Left ventricle myocardium inferior (tissue), 1 donor: ENCODE measurements around the gene C1orf21. TPM values are rescaled to one million over a fixed set of nuclear protein-coding genes. Genes with fewer than 3 reads are reported as not detected.

ENCODE experiments used
- DNase-seq: peaks from one replicate; pipeline ENCODE4 v3.0.0-alpha.2; 2020
- H3K27ac ChIP-seq: fragments of 200-600 bp; replicated peaks from 2 replicates; pipeline ENCODE4 v1.8.0; 2021
- H3K27me3 ChIP-seq: fragments of 200-600 bp; 2 replicates; pipeline ENCODE4 v1.8.0; 2021; ENCODE audit warnings: low read depth
- H3K36me3 ChIP-seq: fragments of 200-600 bp; 2 replicates; pipeline ENCODE4 v1.8.0; 2021
- H3K4me1 ChIP-seq: fragments of 200-600 bp; 2 replicates; pipeline ENCODE4 v1.8.0; 2021
- H3K4me3 ChIP-seq: fragments of 200-600 bp; 2 replicates; pipeline ENCODE4 v1.8.0; 2021; ENCODE audit warnings: mild to moderate bottlenecking, moderate library complexity
- H3K9me3 ChIP-seq: fragments of 200-600 bp; replicated peaks from 2 replicates; pipeline ENCODE4 v1.8.0; 2021
- CTCF ChIP-seq: fragments of 200-600 bp; IDR thresholded peaks from 2 replicates; pipeline ENCODE4 v1.8.0; 2021; ENCODE audit warnings: antibody characterized with exemption, mild to moderate bottlenecking, borderline replicate concordance
- intact Hi-C: fragments of 100-400 bp; cut with micrococcal nuclease; formaldehyde crosslinking; loops from one replicate; pipeline ENCODE4 v1.11.0; 2022
- total RNA-seq: library from RNA; stranded (reverse); fragmentation: NEBNext Ultra II Directional; extraction: Animal tissue kit (Norgen Biotek cat#: 25700); gene quantifications from one replicate; pipeline ENCODE4 v1.2.1, GENCODE V29; 2021
- donor health status: DM: no; HTN: yes; CAD: no; lungs with severe emphysema.

C1orf21 gene
- total RNA-seq, 1 donor from 2014 or later: 79.9 TPM

DNA sequence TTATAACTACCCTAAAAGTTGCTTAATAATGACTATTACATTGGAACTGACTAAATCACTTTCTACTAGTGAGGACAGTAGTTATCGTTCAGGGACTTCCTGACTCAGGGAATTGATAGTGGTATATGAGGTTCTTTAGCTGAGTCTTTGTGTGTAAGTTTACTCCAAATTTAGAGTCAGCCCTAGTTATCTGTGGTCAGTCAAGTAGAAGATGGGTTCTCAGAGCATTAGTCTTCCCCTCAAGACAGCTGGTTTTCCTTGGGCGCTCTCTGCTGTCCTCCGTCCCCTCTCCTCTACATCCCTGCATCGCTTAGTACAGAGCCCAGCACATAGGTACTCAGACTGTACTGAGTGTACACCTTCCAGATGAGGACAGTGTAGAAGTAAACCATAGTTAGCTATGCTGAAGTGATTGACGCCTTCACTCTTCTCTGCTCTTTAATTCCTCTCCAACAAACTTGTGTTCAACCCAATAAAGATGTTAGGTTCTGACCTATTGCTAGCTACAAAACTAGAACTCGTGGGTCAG, 116.5 kb downstream of the C1orf21 start:
- no peaks in the 10 kb centered on the region for H3K36me3 ChIP-seq
- intact Hi-C loops: no loop called here

DNA sequence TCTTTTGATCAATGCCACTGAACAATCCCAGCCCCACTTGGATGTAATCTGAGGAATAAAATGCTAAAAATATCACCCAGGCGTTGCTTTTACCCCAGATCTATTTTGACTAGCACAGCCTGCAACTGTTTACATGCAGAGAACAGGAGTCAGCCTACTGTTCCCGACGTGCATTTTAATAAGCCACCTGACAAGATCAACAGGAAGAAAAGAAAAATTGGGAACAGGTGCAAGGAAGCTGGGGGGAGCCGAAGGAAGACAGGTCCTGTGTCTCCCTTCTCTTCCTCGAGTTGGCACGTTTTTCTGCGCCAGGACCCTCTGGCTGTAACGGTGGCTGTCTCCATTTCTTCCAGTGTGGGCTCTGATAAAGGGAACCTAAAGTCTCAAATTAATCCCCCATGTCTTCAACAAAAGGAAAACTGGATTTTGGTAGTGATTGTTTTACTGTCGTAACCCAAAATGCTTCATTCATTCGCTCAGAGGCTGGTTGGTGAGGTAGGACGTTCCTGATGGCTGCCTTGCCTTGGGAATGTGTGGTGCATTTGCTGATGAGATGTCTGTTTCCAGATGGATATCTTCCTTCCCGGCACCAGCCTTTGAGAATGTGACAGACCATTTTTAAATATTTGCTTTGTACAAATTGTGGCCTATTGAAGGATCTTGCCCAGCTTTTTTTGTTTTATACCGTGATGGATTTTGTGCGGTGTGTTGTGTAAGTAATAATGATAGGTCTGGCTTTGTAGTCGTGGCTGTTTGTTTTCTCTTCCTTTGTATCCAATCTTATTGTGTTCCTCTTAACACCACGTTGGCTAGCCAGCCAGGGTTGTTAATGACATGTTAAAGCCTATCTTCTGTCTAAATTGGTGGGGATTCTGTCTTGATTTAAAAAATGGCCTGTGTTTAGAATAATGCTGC, 117.5 kb downstream of the C1orf21 start:
- peak overlapping the region; percentile 64 for H3K27ac ChIP-seq
- no peak for TF ChIP-seq CTCF
- H3K4me3 ChIP-seq: peak overlapping the region; percentile 42
- no peaks in the 10 kb centered on the region for H3K27me3 ChIP-seq
- H3K4me1 ChIP-seq: peaks cover 86% of the 10 kb centered on the region
- peaks cover under 1% of the 10 kb centered on the region for H3K36me3 ChIP-seq
- intact Hi-C loops: no loop called here
- DNase-seq: no peak
- H3K9me3 ChIP-seq: no peaks in the 10 kb centered on the region

More for the DNA sequence above, 116.5 kb downstream of the C1orf21 start:
- TF ChIP-seq CTCF: no peak
- no peaks in the 10 kb centered on the region for H3K27me3 ChIP-seq
- peaks cover 80% of the 10 kb centered on the region for H3K4me1 ChIP-seq
- no peak overlapping the region for H3K4me3 ChIP-seq
- no peak for DNase-seq
- peak overlapping the region; percentile 64 for H3K27ac ChIP-seq
- no peaks in the 10 kb centered on the region for H3K9me3 ChIP-seq

- Histone ChIP-seq H3K36me3 (peaks cover 7% of the 10 kb centered on the region), H3K9me3 (no peaks in the 10 kb centered on the region), H3K4me3 (no peak overlapping the region), H3K27ac (peak overlapping the region; percentile 64), H3K27me3 (no peaks in the 10 kb centered on the region), H3K4me1 (peaks cover 80% of the 10 kb centered on the region)
- no peak for DNase-seq
- no peak for TF ChIP-seq CTCF
- intact Hi-C loops: no loop called here
These were observed 118.1 kb downstream of the C1orf21 start for GRCh38 chr1:184504955-184505338.

GRCh38 chr1:184506481-184506880, 119.7 kb downstream of the C1orf21 start:
- H3K4me1 ChIP-seq: peaks cover 69% of the 10 kb centered on the region
- TF ChIP-seq CTCF: no peak
- intact Hi-C loops: no loop called here
- no peak overlapping the region for H3K4me3 ChIP-seq
- H3K27me3 ChIP-seq: no peaks in the 10 kb centered on the region
- no peak for DNase-seq
- H3K36me3 ChIP-seq: peaks cover 10% of the 10 kb centered on the region
- no peaks in the 10 kb centered on the region for H3K9me3 ChIP-seq
- peak overlapping the region; percentile 74 for H3K27ac ChIP-seq

DNA sequence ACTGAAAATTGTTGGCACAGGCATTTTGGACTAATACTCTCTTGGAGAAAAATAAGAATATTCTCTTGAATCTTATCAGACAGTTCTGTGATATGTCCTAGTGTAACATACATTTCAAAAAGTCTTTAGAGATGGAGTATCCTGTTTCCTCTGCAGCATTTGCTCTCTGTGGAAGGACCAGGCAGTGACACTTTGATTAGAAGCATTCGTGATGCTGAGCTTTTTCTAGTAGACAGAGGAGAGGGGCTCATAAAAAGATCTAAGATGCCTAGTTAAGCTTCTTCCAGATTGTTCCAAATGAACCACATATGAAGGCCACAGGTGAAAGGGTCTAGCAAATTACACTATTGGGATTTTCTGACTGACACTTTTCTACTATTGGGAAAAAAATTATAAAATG, 120.3 kb downstream of the C1orf21 start:
- intact Hi-C loops: no loop called here
- Histone ChIP-seq H3K27me3 (no peaks in the 10 kb centered on the region), H3K9me3 (no peaks in the 10 kb centered on the region), H3K27ac (peak overlapping the region; percentile 74), H3K36me3 (peaks cover 10% of the 10 kb centered on the region), H3K4me1 (peaks cover 69% of the 10 kb centered on the region), H3K4me3 (peak overlapping the region; percentile 22)
- TF ChIP-seq CTCF: no peak
- no peak for DNase-seq
